GM23338 (cell line): Measurements from ENCODE around the gene SHISAL1. TPM values are rescaled to one million over a fixed set of nuclear protein-coding genes. Genes with fewer than 3 reads are reported as not detected.

ENCODE experiments used
- ATAC-seq: fragments of 200-7000 bp; cut with Tn5 transposase; 3 replicates; pipeline ENCODE4 v1.9.1; 2020
- DNase-seq: peaks from one replicate; pipeline ENCODE4 v3.0.0-alpha.2; 2015; ENCODE audit warnings: low spot score
- H2AFZ ChIP-seq: fragments of 200-600 bp; sonication (generic); 2 replicates; pipeline ENCODE4 v1.8.0; 2016; ENCODE audit warnings: antibody characterized with exemption, mild to moderate bottlenecking, moderate library complexity
- H3F3A ChIP-seq: fragments of 200-600 bp; sonication (generic); replicated peaks from 2 replicates; pipeline ENCODE4 v1.8.0; 2017; ENCODE audit warnings: antibody characterized with exemption, mixed run types, low read depth
- H3K27ac ChIP-seq: fragments of 200-600 bp; sonication (generic); 2 replicates; pipeline ENCODE4 v1.6.1; 2016; ENCODE audit warnings: low read depth
- H3K27me3 ChIP-seq: fragments of 200-600 bp; sonication (generic); 2 replicates; pipeline ENCODE4 v1.8.0; 2016; ENCODE audit warnings: mild to moderate bottlenecking, mixed run types, moderate library complexity; ENCODE audit not compliant: insufficient read depth
- H3K36me3 ChIP-seq: fragments of 200-600 bp; sonication (generic); 2 replicates; pipeline ENCODE4 v1.8.0; 2016; ENCODE audit warnings: mild to moderate bottlenecking; ENCODE audit not compliant: insufficient read depth
- H3K4me1 ChIP-seq: fragments of 200-600 bp; sonication (generic); 2 replicates; pipeline ENCODE4 v1.8.0; 2016; ENCODE audit warnings: mild to moderate bottlenecking, moderate library complexity; ENCODE audit not compliant: insufficient read depth
- H3K4me2 ChIP-seq: fragments of 200-600 bp; sonication (generic); 2 replicates; pipeline ENCODE4 v1.7.1; 2017; ENCODE audit warnings: mixed run types
- H3K4me3 ChIP-seq: fragments of 200-600 bp; sonication (generic); 2 replicates; pipeline ENCODE4 v1.6.1; 2016; ENCODE audit warnings: mixed run types
- H3K79me2 ChIP-seq: fragments of 200-600 bp; sonication (generic); replicated peaks from 2 replicates; pipeline ENCODE4 v1.8.0; 2017; ENCODE audit warnings: mild to moderate bottlenecking; ENCODE audit not compliant: insufficient read depth
- H3K9me2 ChIP-seq: fragments of 200-600 bp; sonication (generic); 2 replicates; pipeline ENCODE4 v1.8.0; 2017; ENCODE audit not compliant: insufficient read depth
- H4K20me1 ChIP-seq: fragments of 200-600 bp; sonication (generic); replicated peaks from 2 replicates; pipeline ENCODE4 v1.8.0; 2017; ENCODE audit warnings: mild to moderate bottlenecking; ENCODE audit not compliant: insufficient read depth
- H3K27ac Mint-ChIP-seq: 2 replicates; pipeline ENCODE4 v1.8.0; 2020; ENCODE audit warnings: inconsistent platforms, mild to moderate bottlenecking, moderate library complexity, mixed read lengths
- H3K27me3 Mint-ChIP-seq: 3 replicates; pipeline ENCODE4 v1.8.0; 2022; ENCODE audit warnings: low read depth, mild to moderate bottlenecking, moderate library complexity, mixed read lengths, inconsistent platforms; ENCODE audit not compliant: insufficient read depth, poor library complexity
- H3K36me3 Mint-ChIP-seq: 3 replicates; pipeline ENCODE4 v1.8.0; 2021; ENCODE audit warnings: low read depth, mild to moderate bottlenecking, inconsistent platforms, moderate library complexity, mixed read lengths
- H3K4me1 Mint-ChIP-seq: 3 replicates; pipeline ENCODE4 v1.8.0; 2020; ENCODE audit warnings: mild to moderate bottlenecking, inconsistent platforms, mixed read lengths
- H3K4me3 Mint-ChIP-seq: 3 replicates; pipeline ENCODE4 v1.8.0; 2021; ENCODE audit warnings: moderate library complexity, mild to moderate bottlenecking, inconsistent platforms, mixed read lengths
- H3K9me3 Mint-ChIP-seq: 3 replicates; pipeline ENCODE4 v1.8.0; 2020; ENCODE audit warnings: moderate library complexity, mild to moderate bottlenecking, inconsistent platforms, mixed read lengths
- CREB1 ChIP-seq: fragments of 250-450 bp; sonication (Bioruptor Pico); IDR thresholded peaks from 2 replicates; pipeline ENCODE4 v1.5.0; 2020; ENCODE audit warnings: low read depth, mild to moderate bottlenecking, moderate library complexity
- ETS1 ChIP-seq: IDR thresholded peaks from 2 replicates; pipeline ENCODE4 v1.6.1; 2016; ENCODE audit warnings: antibody characterized with exemption
- EZH2 ChIP-seq: fragments of 200-600 bp; sonication (generic); IDR thresholded peaks from one replicate; pipeline ENCODE4 v1.8.0; 2017; ENCODE audit warnings: antibody characterized with exemption, mild to moderate bottlenecking, low read depth; ENCODE audit not compliant: unreplicated experiment
- EZH2phosphoT487 ChIP-seq: fragments of 200-600 bp; sonication (generic); IDR thresholded peaks from one replicate; pipeline ENCODE4 v1.8.1; 2018; ENCODE audit warnings: antibody characterized with exemption; ENCODE audit not compliant: unreplicated experiment
- JUNB ChIP-seq: IDR thresholded peaks from one replicate; pipeline ENCODE4 v1.6.1; 2016; ENCODE audit warnings: antibody characterized with exemption; ENCODE audit not compliant: unreplicated experiment
- POLR2AphosphoS5 ChIP-seq: IDR thresholded peaks from 2 replicates; pipeline ENCODE4 v1.6.1; 2016; ENCODE audit warnings: antibody characterized with exemption, low read depth
- STAT1 ChIP-seq: IDR thresholded peaks from one replicate; pipeline ENCODE4 v1.6.1; 2016; ENCODE audit warnings: antibody characterized with exemption; ENCODE audit not compliant: unreplicated experiment
- ZNF114 ChIP-seq: fragments of 250-450 bp; sonication (Bioruptor Pico); IDR thresholded peaks from 2 replicates; pipeline ENCODE4 v1.5.0; 2020; ENCODE audit warnings: mild to moderate bottlenecking, moderate library complexity
- ZNF331 ChIP-seq: fragments of 250-450 bp; sonication (Bioruptor Pico); IDR thresholded peaks from 2 replicates; pipeline ENCODE4 v1.5.0; 2020; ENCODE audit warnings: low read depth, mild to moderate bottlenecking, moderate library complexity
- ZNF462 ChIP-seq: fragments of 250-450 bp; sonication (Bioruptor Pico); IDR thresholded peaks from 2 replicates; pipeline ENCODE4 v1.5.0; 2020; ENCODE audit warnings: mild to moderate bottlenecking, moderate library complexity
- polyA plus RNA-seq: library from polyadenylated mRNA; unstranded; fragments of >200 nt; fragmentation: Nextera tagmentation; extraction: Ambion mirVana; gene quantifications from 2 replicates; pipeline ENCODE4 v1.2.1, GENCODE V29; 2016
- total RNA-seq: library from RNA; depleted of rRNA; stranded (reverse); fragments of >200 nt; shearing (Covaris generic); gene quantifications from 2 replicates; pipeline ENCODE4 v1.2.3, GENCODE V29; 2014
- TF ChIP-seq, protein P1 (sequence below): IDR thresholded peaks from one replicate; pipeline ENCODE4 v1.6.1; 2018; ENCODE audit warnings: antibody characterized with exemption; ENCODE audit not compliant: unreplicated experiment

The SHISAL1 gene
- total and polyA plus RNA-seq, 2 experiments from 2014 or later = 0.71 to 3.4 TPM

DNA sequence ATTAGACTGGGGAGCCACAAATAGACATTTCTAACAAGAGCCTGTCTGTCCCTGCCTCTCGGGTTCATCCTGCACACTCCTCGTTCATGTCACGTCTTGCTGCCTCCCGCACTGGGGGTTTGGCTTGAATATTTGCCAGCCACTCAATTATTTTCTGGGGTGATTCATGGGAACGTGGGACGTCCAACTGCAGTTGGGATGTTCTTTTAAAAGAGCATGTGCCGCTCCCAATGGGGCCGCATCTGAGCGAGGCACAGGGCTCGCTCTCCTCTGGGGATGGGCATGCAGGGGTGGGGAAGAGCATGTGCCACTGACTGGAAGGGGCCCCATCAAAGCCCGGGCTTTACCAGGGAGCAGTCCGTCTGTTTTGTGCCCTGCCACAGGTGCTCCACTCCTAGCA lies 88.6 kb downstream of the SHISAL1 start:
- Histone ChIP-seq H3K79me2 (no peaks in the 10 kb centered on the region), H2AFZ (no peak overlapping the region), H3K4me3 (no peak overlapping the region), H3K4me2 (no peak overlapping the region), H3K27ac (no peak overlapping the region), H3K27me3 (no peaks in the 10 kb centered on the region), H4K20me1 (no peaks in the 10 kb centered on the region), H3K36me3 (no peaks in the 10 kb centered on the region), H3F3A (no peaks in the 10 kb centered on the region), H3K9me2 (no peaks in the 10 kb centered on the region), H3K4me1 (no peaks in the 10 kb centered on the region)
- Mint-ChIP-seq H3K27ac (no peak overlapping the region), H3K4me1 (no peaks in the 10 kb centered on the region), H3K4me3 (no peak overlapping the region), H3K9me3 (peaks cover 14% of the 10 kb centered on the region), H3K27me3 (peaks cover 15% of the 10 kb centered on the region), H3K36me3 (no peaks in the 10 kb centered on the region; the same call in 2 of the 3 replicates)
- DNase-seq (no peak), ATAC-seq (no peak)
- TF ChIP-seq JUNB (no peak), POLR2AphosphoS5 (no peak), ZNF462 (no peak)

GRCh38 chr22:44221710-44222475 lies 90.9 kb downstream of the SHISAL1 start:
- H3K4me3 ChIP-seq = no peak overlapping the region
- Mint-ChIP-seq H3K36me3 (no peaks in the 10 kb centered on the region; the same call in 2 of the 3 replicates), H3K4me1 (no peaks in the 10 kb centered on the region), H3K27me3 (peaks cover 15% of the 10 kb centered on the region), H3K27ac (no peak overlapping the region), H3K4me3 (no peak overlapping the region), H3K9me3 (peaks cover 6% of the 10 kb centered on the region; the same call in 2 of the 3 replicates)
- H2AFZ ChIP-seq = no peak overlapping the region
- no peaks in the 10 kb centered on the region for H4K20me1 ChIP-seq
- no peak for DNase-seq
- no peaks in the 10 kb centered on the region for H3K4me1 ChIP-seq
- no peaks in the 10 kb centered on the region for H3K27me3 ChIP-seq
- no peaks in the 10 kb centered on the region for H3K9me2 ChIP-seq
- ATAC-seq = no peak
- no peak overlapping the region for H3K27ac ChIP-seq
- H3K4me2 ChIP-seq = no peak overlapping the region
- H3K79me2 ChIP-seq = no peaks in the 10 kb centered on the region
- H3K36me3 ChIP-seq = no peaks in the 10 kb centered on the region
- H3F3A ChIP-seq = no peaks in the 10 kb centered on the region
- TF ChIP-seq POLR2AphosphoS5 (no peak), ZNF114 (no peak), ETS1 (no peak), ZNF331 (no peak), CREB1 (no peak), JUNB (no peak), EZH2 (no peak), STAT1 (no peak), EZH2phosphoT487 (no peak)
- TF ChIP-seq, protein P1, sequence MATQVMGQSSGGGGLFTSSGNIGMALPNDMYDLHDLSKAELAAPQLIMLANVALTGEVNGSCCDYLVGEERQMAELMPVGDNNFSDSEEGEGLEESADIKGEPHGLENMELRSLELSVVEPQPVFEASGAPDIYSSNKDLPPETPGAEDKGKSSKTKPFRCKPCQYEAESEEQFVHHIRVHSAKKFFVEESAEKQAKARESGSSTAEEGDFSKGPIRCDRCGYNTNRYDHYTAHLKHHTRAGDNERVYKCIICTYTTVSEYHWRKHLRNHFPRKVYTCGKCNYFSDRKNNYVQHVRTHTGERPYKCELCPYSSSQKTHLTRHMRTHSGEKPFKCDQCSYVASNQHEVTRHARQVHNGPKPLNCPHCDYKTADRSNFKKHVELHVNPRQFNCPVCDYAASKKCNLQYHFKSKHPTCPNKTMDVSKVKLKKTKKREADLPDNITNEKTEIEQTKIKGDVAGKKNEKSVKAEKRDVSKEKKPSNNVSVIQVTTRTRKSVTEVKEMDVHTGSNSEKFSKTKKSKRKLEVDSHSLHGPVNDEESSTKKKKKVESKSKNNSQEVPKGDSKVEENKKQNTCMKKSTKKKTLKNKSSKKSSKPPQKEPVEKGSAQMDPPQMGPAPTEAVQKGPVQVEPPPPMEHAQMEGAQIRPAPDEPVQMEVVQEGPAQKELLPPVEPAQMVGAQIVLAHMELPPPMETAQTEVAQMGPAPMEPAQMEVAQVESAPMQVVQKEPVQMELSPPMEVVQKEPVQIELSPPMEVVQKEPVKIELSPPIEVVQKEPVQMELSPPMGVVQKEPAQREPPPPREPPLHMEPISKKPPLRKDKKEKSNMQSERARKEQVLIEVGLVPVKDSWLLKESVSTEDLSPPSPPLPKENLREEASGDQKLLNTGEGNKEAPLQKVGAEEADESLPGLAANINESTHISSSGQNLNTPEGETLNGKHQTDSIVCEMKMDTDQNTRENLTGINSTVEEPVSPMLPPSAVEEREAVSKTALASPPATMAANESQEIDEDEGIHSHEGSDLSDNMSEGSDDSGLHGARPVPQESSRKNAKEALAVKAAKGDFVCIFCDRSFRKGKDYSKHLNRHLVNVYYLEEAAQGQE = no peak
